GM18505 (cell line): Measurements from ENCODE around the gene IDE.

Source experiments
- ATAC-seq: cut with Tn5 transposase; IDR thresholded peaks from one replicate; pipeline ENCODE4 v1.9.1; 2021; ENCODE audit not compliant: unreplicated experiment
- POLR2A ChIP-seq: IDR thresholded peaks from 4 replicates; pipeline ENCODE4 v1.6.1; 2011; ENCODE audit warnings: borderline replicate concordance; ENCODE audit not compliant: insufficient read depth, insufficient read length; ENCODE audit errors: extremely low read depth

The IDE gene

GRCh38 chr10:92545556-92545955 is 28.3 kb downstream of the IDE start:
- no peak for ATAC-seq
- TF ChIP-seq POLR2A, result no peak

GRCh38 chr10:92544296-92544695 is 29.6 kb downstream of the IDE start:
- no peak for ATAC-seq
- TF ChIP-seq POLR2A, result no peak

GRCh38 chr10:92542458-92542857 is 31.4 kb downstream of the IDE start:
- no peak for TF ChIP-seq POLR2A
- no peak for ATAC-seq

- no peak for TF ChIP-seq POLR2A
- no peak for ATAC-seq
These were observed 32.3 kb downstream of the IDE start for GRCh38 chr10:92541583-92541982.

GRCh38 chr10:92538231-92538958 is 35.5 kb downstream of the IDE start:
- ATAC-seq, result no peak

GRCh38 chr10:92530891-92531535 is 42.9 kb downstream of the IDE start:
- no peak for ATAC-seq
- no peak for TF ChIP-seq POLR2A

More at GRCh38 chr10:92538231-92538958, 35.5 kb downstream of the IDE start:
- no peak for TF ChIP-seq POLR2A

GRCh38 chr10:92530421-92530820 is 43.5 kb downstream of the IDE start:
- TF ChIP-seq POLR2A, result no peak
- no peak for ATAC-seq

- no peak for ATAC-seq
- no peak for TF ChIP-seq POLR2A
These were observed 46.2 kb downstream of the IDE start for GRCh38 chr10:92527716-92528115.

GRCh38 chr10:92523639-92524038 is 50.3 kb downstream of the IDE start:
- no peak for ATAC-seq
- TF ChIP-seq POLR2A, result no peak

GRCh38 chr10:92517034-92517655 is 56.7 kb downstream of the IDE start:
- peak; percentile 62 for ATAC-seq
- TF ChIP-seq POLR2A, result no peak

- no peak for TF ChIP-seq POLR2A
- ATAC-seq, result no peak
These were observed 65.0 kb downstream of the IDE start for GRCh38 chr10:92508866-92509265.

- no peak for ATAC-seq
- no peak for TF ChIP-seq POLR2A
These were observed 67.6 kb downstream of the IDE start for GRCh38 chr10:92506336-92506735.

GRCh38 chr10:92505044-92505443 is 68.8 kb downstream of the IDE start:
- ATAC-seq, result no peak
- TF ChIP-seq POLR2A, result no peak

GRCh38 chr10:92502296-92502808 is 71.5 kb downstream of the IDE start:
- no peak for TF ChIP-seq POLR2A
- no peak for ATAC-seq
